Skeletal muscle cell (primary cell): Measurements from ENCODE around the gene ITGB5.
A peak's percentile ranks its signal among the peaks of the same experiment; 100 is the strongest.

Experiments used
- DNase-seq: peaks from one replicate; pipeline ENCODE4 v3.0.0-alpha.2; 2010; ENCODE audit warnings: low read depth
- H3K4me3 ChIP-seq: 2 replicates; pipeline ENCODE4 v1.5.1; 2011; ENCODE audit warnings: low read depth, mild to moderate bottlenecking, control low read depth, low read length, moderate library complexity

ITGB5 gene

GRCh38 chr3:124887177-124887931 lies at the start of gene ITGB5:
Gene ITGB5 (minus strand): TSS chr3:124887365. CDS start chr3:124887000, 365 bp downstream.
- no peak for DNase-seq
- H3K4me3 ChIP-seq: peak within 1 kb of the TSS; percentile 67

- DNase-seq: no peak
Observed at GRCh38 chr3:124935794-124936542, 48.8 kb upstream of the ITGB5 start.

GRCh38 chr3:124935264-124935663 lies 48.1 kb upstream of the ITGB5 start:
- H3K4me3 ChIP-seq: no peak overlapping the region
- DNase-seq: no peak

More at GRCh38 chr3:124935794-124936542, 48.8 kb upstream of the ITGB5 start:
- no peak overlapping the region for H3K4me3 ChIP-seq

GRCh38 chr3:124934577-124934976 lies 47.4 kb upstream of the ITGB5 start, which contains the start of gene MUC13:
Gene MUC13 (minus strand): TSS chr3:124934751. CDS start chr3:124934712, 39 bp downstream.
- H3K4me3 ChIP-seq: no peak within 1 kb of the TSS
- no peak for DNase-seq

GRCh38 chr3:124928333-124929202 lies 41.4 kb upstream of the ITGB5 start:
- no peak overlapping the region for H3K4me3 ChIP-seq
- peak; percentile 24 for DNase-seq

GRCh38 chr3:124927574-124928045 lies 40.4 kb upstream of the ITGB5 start:
- no peak overlapping the region for H3K4me3 ChIP-seq
- DNase-seq: no peak

- H3K4me3 ChIP-seq: no peak overlapping the region
- no peak for DNase-seq
Observed at GRCh38 chr3:124926426-124927101, 39.4 kb upstream of the ITGB5 start.

- no peak overlapping the region for H3K4me3 ChIP-seq
- no peak for DNase-seq
Observed at GRCh38 chr3:124924741-124925140, 37.6 kb upstream of the ITGB5 start.

GRCh38 chr3:124923833-124924232 lies 36.7 kb upstream of the ITGB5 start:
- no peak for DNase-seq
- no peak overlapping the region for H3K4me3 ChIP-seq

GRCh38 chr3:124920718-124921117 lies 33.6 kb upstream of the ITGB5 start:
- DNase-seq: no peak
- no peak overlapping the region for H3K4me3 ChIP-seq

GRCh38 chr3:124919756-124920155 lies 32.6 kb upstream of the ITGB5 start:
- DNase-seq: no peak
- no peak overlapping the region for H3K4me3 ChIP-seq

- DNase-seq: no peak
- H3K4me3 ChIP-seq: no peak overlapping the region
Observed at GRCh38 chr3:124918524-124918923, 31.4 kb upstream of the ITGB5 start.

- no peak for DNase-seq
- no peak overlapping the region for H3K4me3 ChIP-seq
Observed at GRCh38 chr3:124916837-124917409, 29.8 kb upstream of the ITGB5 start.

GRCh38 chr3:124915254-124915653 lies 28.1 kb upstream of the ITGB5 start:
- H3K4me3 ChIP-seq: no peak overlapping the region
- DNase-seq: no peak

- no peak for DNase-seq
- no peak overlapping the region for H3K4me3 ChIP-seq
Observed at GRCh38 chr3:124907957-124908356, 20.8 kb upstream of the ITGB5 start.

- DNase-seq: no peak
- H3K4me3 ChIP-seq: no peak overlapping the region
Observed at GRCh38 chr3:124904835-124905492, 17.8 kb upstream of the ITGB5 start.

- no peak for DNase-seq
- H3K4me3 ChIP-seq: no peak overlapping the region
Observed at GRCh38 chr3:124903896-124904834, 17.0 kb upstream of the ITGB5 start.
